Measurements from ENCODE around the gene PEPD.

The PEPD gene

DNA sequence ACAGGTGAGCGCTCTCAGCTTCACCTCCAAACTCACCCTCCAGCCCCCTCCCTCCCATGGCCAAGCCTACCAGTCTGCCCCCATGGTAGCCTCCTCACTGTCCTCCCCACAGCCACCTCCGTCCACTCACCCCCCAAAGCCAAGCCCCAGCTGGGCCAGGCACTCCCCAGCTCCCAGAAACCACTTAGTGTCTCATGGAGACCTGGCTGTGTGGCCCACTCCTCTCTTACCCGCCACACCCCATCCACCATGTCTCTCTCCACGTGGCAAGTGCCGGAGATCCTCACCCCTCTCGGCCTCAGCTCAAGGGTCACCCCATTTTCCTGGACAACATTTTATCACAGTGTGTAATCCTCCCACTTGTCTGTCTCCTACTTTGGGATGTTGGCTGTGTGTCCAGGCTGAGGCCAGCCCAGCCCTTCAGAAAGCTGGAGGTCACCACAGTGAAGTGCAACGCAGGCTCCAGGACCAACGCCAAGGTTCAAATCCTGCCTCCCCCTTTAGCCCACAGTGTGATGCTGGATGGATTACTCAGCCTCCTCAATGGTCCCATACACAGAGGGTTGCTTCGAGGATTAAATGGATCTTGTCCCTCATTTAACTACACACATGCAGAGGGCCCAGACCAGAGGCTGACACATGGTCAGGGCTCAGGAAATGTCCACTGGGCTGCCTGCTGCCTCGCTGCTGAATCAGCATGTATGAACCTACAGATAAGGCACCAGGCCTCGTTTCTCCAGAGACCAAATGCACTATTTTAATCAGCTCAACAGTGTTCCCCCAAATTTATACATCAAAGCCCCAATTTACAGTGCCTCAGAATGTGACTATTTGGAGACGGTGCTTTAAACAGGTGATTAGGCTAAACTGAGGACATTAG lies 76.8 kb downstream of the PEPD start:
- Histone ChIP-seq H3K27ac (replicated peaks) (no peak overlapping the region), H3K4me3 (replicated peaks; ENCODE audit: insufficient read depth, low read length) (no peak overlapping the region), H3K27me3 (ENCODE audit: insufficient read depth, poor library complexity, severe bottlenecking) (peaks cover 3% of the 10 kb centered on the region)
- TF ChIP-seq REST (IDR thresholded peaks at IDR 0.05; ENCODE audit: insufficient replicate concordance, low read depth) = no peak
- no peak for TF ChIP-seq POLR2AphosphoS5 (IDR thresholded peaks at IDR 0.05; ENCODE audit: low read depth)
- no peak for TF ChIP-seq GABPA (IDR thresholded peaks at IDR 0.05; ENCODE audit: low read depth)
- TF ChIP-seq, protein P1, sequence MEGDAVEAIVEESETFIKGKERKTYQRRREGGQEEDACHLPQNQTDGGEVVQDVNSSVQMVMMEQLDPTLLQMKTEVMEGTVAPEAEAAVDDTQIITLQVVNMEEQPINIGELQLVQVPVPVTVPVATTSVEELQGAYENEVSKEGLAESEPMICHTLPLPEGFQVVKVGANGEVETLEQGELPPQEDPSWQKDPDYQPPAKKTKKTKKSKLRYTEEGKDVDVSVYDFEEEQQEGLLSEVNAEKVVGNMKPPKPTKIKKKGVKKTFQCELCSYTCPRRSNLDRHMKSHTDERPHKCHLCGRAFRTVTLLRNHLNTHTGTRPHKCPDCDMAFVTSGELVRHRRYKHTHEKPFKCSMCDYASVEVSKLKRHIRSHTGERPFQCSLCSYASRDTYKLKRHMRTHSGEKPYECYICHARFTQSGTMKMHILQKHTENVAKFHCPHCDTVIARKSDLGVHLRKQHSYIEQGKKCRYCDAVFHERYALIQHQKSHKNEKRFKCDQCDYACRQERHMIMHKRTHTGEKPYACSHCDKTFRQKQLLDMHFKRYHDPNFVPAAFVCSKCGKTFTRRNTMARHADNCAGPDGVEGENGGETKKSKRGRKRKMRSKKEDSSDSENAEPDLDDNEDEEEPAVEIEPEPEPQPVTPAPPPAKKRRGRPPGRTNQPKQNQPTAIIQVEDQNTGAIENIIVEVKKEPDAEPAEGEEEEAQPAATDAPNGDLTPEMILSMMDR (IDR thresholded peaks at IDR 0.05; ENCODE audit: insufficient read depth, low read length) = no peak
- no peak for TF ChIP-seq SPI1 (IDR thresholded peaks at IDR 0.05; ENCODE audit: borderline replicate concordance, low read depth)
- DNase-seq (ENCODE audit: low read depth in 1 of 2, low spot score in 1 of 2) = no peak

- DNase-seq (ENCODE audit: low read depth in 1 of 2, low spot score in 1 of 2) = no peak
- Histone ChIP-seq H3K4me3 (replicated peaks; ENCODE audit: insufficient read depth, low read length) (no peak overlapping the region), H3K27me3 (ENCODE audit: insufficient read depth, poor library complexity, severe bottlenecking) (peaks cover 3% of the 10 kb centered on the region), H3K27ac (replicated peaks) (no peak overlapping the region)
- no peak for TF ChIP-seq SPI1 (IDR thresholded peaks at IDR 0.05; ENCODE audit: borderline replicate concordance, low read depth)
- no peak for TF ChIP-seq POLR2AphosphoS5 (IDR thresholded peaks at IDR 0.05; ENCODE audit: low read depth)
- no peak for TF ChIP-seq GABPA (IDR thresholded peaks at IDR 0.05; ENCODE audit: low read depth)
- TF ChIP-seq, protein P1 (IDR thresholded peaks at IDR 0.05; ENCODE audit: insufficient read depth, low read length) = no peak
- no peak for TF ChIP-seq REST (IDR thresholded peaks at IDR 0.05; ENCODE audit: insufficient replicate concordance, low read depth)
These were observed 77.7 kb downstream of the PEPD start for GRCh38 chr19:33443638-33444561.

DNA sequence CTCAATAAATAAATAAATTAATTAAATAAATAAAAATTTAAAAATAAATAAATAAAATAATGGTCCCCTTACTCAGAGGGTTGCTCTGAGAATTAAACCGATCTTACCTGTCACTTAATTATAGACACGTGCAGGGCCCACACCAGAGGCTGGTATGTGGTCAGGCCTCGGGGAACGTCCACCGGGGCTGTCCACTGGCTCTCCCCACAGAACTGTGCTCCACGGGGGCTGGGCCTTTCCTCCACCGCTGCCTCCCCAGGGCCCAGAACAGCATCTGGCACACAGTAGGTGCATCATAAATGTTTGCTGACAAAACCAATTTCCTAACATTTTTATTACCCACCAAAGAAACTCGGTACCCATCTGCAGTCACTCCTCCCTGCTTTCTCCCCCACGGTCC lies 78.9 kb downstream of the PEPD start:
- Histone ChIP-seq H3K27ac (replicated peaks) (no peak overlapping the region), H3K4me3 (replicated peaks; ENCODE audit: insufficient read depth, low read length) (no peak overlapping the region), H3K27me3 (ENCODE audit: insufficient read depth, poor library complexity, severe bottlenecking) (peaks cover 3% of the 10 kb centered on the region)
- TF ChIP-seq POLR2AphosphoS5 (IDR thresholded peaks at IDR 0.05; ENCODE audit: low read depth) = no peak
- TF ChIP-seq REST (IDR thresholded peaks at IDR 0.05; ENCODE audit: insufficient replicate concordance, low read depth) = no peak
- TF ChIP-seq, protein P1 (IDR thresholded peaks at IDR 0.05; ENCODE audit: insufficient read depth, low read length) = no peak
- TF ChIP-seq GABPA (IDR thresholded peaks at IDR 0.05; ENCODE audit: low read depth) = no peak
- no peak for TF ChIP-seq SPI1 (IDR thresholded peaks at IDR 0.05; ENCODE audit: borderline replicate concordance, low read depth)
- no peak for DNase-seq (ENCODE audit: low read depth in 1 of 2, low spot score in 1 of 2)

Data from HL-60 (cell line).